Right atrium auricular region (tissue), 2 donors: ENCODE results near the gene TNS3. TPM values are rescaled to one million over a fixed set of nuclear protein-coding genes. Genes with fewer than 3 reads are reported as not detected.

Experiments used
- DNase-seq: peaks from one replicate; pipeline ENCODE4 v3.0.0-alpha.2; 2019; ENCODE audit warnings: low spot score
- H3K27ac ChIP-seq, 2 donors: fragments of 200-600 bp; sonication (generic); 1 replicate in 1 of 2; 2 replicates in 1 of 2; pipeline ENCODE4 v1.5.1; 2016 to 2019
- H3K27me3 ChIP-seq, 2 donors: fragments of 200-600 bp; sonication (generic); one replicate each; pipeline versions ENCODE4 v1.5.1 to v1.6.0; 2017 to 2019
- H3K36me3 ChIP-seq: fragments of 200-600 bp; sonication (generic); one replicate; pipeline ENCODE4 v1.5.1; 2016
- H3K4me1 ChIP-seq, 2 donors: fragments of 200-600 bp; sonication (generic); one replicate each; pipeline versions ENCODE4 v1.5.1 to v1.6.0; 2017 to 2019
- H3K4me3 ChIP-seq, 2 donors: fragments of 200-600 bp; sonication (generic); 1 replicate in 1 of 2; 2 replicates in 1 of 2; pipeline ENCODE4 v1.5.1; 2017 to 2019; ENCODE audit warnings: mild to moderate bottlenecking in 1 of 2, moderate library complexity in 1 of 2
- H3K9me3 ChIP-seq, 2 donors: fragments of 200-600 bp; sonication (generic); one replicate each; pipeline ENCODE4 v1.5.1; 2019
- total RNA-seq, 2 donors: library from RNA; depleted of rRNA; stranded (reverse); fragments of >200 nt; gene quantifications; one replicate each; pipeline ENCODE4 v1.1.0, GENCODE V29; 2016
- TF ChIP-seq, protein P1 (sequence below), 2 donors: fragments of 200-600 bp; sonication (generic); IDR thresholded peaks; one replicate each; pipeline ENCODE4 v1.5.1; 2019; ENCODE audit warnings: antibody characterized with exemption in 2 of 2

The TNS3 gene
- total RNA-seq, 2 donors from 2014 or later, result 39.7 to 44.4 TPM

GRCh38 chr7:47384755-47385535 is 197.0 kb downstream of the TNS3 start:
- Histone ChIP-seq H3K27ac (no peak overlapping the region), H3K36me3 (no peaks in the 10 kb centered on the region), H3K4me3 (no peak overlapping the region), H3K27me3 (no peaks in the 10 kb centered on the region), H3K4me1 (peaks cover 0 to 30% of the 10 kb centered on the region in 2 donors), H3K9me3 (no peaks in the 10 kb centered on the region)
- TF ChIP-seq, protein P1, sequence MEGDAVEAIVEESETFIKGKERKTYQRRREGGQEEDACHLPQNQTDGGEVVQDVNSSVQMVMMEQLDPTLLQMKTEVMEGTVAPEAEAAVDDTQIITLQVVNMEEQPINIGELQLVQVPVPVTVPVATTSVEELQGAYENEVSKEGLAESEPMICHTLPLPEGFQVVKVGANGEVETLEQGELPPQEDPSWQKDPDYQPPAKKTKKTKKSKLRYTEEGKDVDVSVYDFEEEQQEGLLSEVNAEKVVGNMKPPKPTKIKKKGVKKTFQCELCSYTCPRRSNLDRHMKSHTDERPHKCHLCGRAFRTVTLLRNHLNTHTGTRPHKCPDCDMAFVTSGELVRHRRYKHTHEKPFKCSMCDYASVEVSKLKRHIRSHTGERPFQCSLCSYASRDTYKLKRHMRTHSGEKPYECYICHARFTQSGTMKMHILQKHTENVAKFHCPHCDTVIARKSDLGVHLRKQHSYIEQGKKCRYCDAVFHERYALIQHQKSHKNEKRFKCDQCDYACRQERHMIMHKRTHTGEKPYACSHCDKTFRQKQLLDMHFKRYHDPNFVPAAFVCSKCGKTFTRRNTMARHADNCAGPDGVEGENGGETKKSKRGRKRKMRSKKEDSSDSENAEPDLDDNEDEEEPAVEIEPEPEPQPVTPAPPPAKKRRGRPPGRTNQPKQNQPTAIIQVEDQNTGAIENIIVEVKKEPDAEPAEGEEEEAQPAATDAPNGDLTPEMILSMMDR (IDR thresholded peaks at IDR 0.05), result no peak
- no peak for DNase-seq

DNA sequence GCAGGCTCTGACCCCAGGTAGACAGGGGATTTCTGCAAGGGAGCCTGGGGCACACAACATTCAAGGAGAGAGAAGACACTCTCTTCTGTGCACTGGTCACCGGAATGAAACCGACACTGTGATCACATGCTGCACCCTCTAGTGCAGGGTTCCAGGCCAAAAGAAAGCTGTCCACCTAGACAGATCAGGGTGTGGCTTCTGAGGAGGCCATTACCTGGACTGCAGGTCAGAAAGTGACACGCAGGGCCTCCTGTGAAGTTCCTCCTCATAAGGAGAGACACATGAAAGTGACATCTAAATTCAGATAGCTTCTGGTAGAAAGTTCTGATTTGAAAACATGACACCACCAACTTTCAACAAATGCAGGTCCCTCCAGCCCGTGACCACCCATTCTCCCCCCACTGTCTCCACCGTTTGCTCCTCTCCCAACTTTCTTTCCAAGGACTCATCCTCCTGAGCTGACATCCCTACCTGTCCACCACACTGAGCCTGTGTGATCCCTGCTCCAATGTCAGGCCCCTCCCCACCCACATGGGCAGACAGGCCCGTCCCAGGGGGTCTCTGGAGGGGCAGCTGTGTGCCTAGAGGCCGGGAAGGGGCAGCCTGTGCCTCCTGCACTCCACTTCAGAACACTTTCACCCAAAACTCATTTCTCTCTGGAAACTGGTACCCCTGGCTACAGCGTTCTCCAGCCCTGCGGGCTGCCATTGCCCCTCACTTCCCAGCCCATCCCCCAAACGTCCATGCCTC is 198.0 kb downstream of the TNS3 start:
- no peaks in the 10 kb centered on the region for H3K27me3 ChIP-seq
- no peak overlapping the region for H3K4me3 ChIP-seq
- no peaks in the 10 kb centered on the region for H3K9me3 ChIP-seq
- no peak for DNase-seq
- no peaks in the 10 kb centered on the region for H3K36me3 ChIP-seq
- peaks cover 0 to 41% of the 10 kb centered on the region in 2 donors for H3K4me1 ChIP-seq
- TF ChIP-seq, protein P1 (IDR thresholded peaks at IDR 0.05), result no peak
- H3K27ac ChIP-seq, result no peak overlapping the region

GRCh38 chr7:47383072-47383471 is 198.8 kb downstream of the TNS3 start:
- no peak overlapping the region for H3K27ac ChIP-seq
- H3K9me3 ChIP-seq, result no peaks in the 10 kb centered on the region
- no peak for DNase-seq
- H3K4me3 ChIP-seq, result no peak overlapping the region
- TF ChIP-seq, protein P1 (IDR thresholded peaks at IDR 0.05), result no peak
- peaks cover 0 to 47% of the 10 kb centered on the region in 2 donors for H3K4me1 ChIP-seq
- no peaks in the 10 kb centered on the region for H3K36me3 ChIP-seq
- no peaks in the 10 kb centered on the region for H3K27me3 ChIP-seq

DNA sequence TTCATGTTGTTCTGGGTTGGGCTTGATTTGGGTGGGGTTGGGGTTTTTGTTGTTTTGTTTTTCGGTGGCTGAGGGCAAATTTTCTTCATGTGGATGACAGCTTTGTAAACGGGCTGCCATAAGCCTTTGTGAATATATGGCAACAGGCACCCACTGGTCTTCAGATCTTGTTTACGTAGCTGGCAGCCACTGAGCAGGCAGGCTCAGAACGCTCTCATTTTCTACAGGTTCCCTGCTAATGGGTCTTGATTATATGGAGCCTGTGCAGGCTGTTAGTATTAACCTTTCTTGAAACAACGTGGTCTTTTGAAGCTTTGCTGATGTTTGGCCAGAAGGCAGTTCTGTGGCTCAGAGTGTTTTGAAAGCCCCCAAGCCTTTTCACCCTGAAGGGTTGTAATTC is 199.7 kb downstream of the TNS3 start:
- H3K27me3 ChIP-seq, result no peaks in the 10 kb centered on the region
- DNase-seq, result no peak
- no peak overlapping the region for H3K4me3 ChIP-seq
- no peak overlapping the region for H3K27ac ChIP-seq
- peaks cover 0 to 54% of the 10 kb centered on the region in 2 donors for H3K4me1 ChIP-seq
- H3K36me3 ChIP-seq, result no peaks in the 10 kb centered on the region
- TF ChIP-seq, protein P1 (IDR thresholded peaks at IDR 0.05), result no peak
- no peaks in the 10 kb centered on the region for H3K9me3 ChIP-seq

GRCh38 chr7:47381134-47381495 is 200.8 kb downstream of the TNS3 start:
- no peak for DNase-seq
- Histone ChIP-seq H3K9me3 (no peaks in the 10 kb centered on the region), H3K27me3 (no peaks in the 10 kb centered on the region), H3K4me1 (peaks cover 0 to 56% of the 10 kb centered on the region in 2 donors), H3K36me3 (no peaks in the 10 kb centered on the region), H3K4me3 (no peak overlapping the region), H3K27ac (peak overlapping the region; percentile 70 to 73)
- TF ChIP-seq, protein P1 (IDR thresholded peaks at IDR 0.05), result no peak
